Occipital lobe (tissue), 2 donors: Measurements from ENCODE around the gene SNRPB2. TPM values are rescaled to one million over a fixed set of nuclear protein-coding genes. Genes with fewer than 3 reads are reported as not detected.
A peak's percentile ranks its signal among the peaks of the same experiment; 100 is the strongest.

Source experiments
- DNase-seq: peaks from one replicate; lab custom pipeline; 2025; lab: John Stamatoyannopoulos, UW
- total RNA-seq: library from RNA; depleted of rRNA; stranded (reverse); fragments of >200 nt; gene quantifications from one replicate; pipeline ENCODE4 v1.2.3, GENCODE V29; 2014

The SNRPB2 gene
- total RNA-seq, result 71.3 TPM

DNA sequence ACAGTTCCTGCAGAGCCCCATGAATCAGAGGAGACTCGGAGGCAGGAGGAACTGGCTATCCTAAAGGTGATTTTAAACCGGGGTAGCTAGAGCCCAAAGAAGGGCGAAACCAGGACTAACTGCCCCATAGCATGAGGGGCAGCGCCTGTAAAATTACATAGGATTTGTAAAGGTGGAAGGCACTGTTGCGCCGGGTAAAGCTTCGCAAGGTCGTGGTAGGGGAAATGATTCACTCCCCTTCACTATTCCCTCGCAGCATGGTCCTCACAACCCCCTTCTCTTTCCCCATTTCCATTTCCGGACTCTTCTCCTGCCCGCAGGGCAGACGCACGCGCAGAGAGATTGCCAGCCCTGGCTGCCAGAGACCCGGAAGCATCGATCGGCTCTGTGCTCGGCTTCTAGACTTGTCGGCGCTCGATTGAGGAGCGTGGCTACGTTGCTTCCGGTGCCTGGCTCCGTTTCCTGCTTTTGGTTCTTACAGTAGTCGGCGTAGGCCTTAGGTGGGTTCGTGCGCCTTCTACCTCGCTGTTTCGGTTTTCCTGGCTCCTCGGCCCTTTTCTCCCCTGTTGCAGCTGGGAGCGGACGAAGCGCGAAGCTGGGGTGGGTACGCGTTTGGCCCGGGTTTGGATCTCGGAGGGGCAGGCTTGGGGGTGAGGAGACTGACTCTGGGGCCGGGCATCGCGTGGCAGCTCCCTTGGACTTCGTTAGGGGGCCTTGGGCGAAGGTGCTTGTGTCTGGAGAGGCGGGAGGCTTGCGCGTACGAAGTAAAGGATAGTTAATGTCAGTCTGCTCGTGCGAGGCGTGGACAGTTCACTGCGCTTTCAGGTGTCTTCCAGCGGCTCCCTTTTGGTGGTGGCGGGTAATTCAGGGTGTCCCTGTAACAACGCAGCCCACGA, at the start of gene SNRPB2:
SNRPB2 (plus strand) TSS at position 462 of the 896 bp plus-strand sequence. CDS start 1,677 bp downstream, outside the sequence.
- peak; percentile 92 for DNase-seq

DNA sequence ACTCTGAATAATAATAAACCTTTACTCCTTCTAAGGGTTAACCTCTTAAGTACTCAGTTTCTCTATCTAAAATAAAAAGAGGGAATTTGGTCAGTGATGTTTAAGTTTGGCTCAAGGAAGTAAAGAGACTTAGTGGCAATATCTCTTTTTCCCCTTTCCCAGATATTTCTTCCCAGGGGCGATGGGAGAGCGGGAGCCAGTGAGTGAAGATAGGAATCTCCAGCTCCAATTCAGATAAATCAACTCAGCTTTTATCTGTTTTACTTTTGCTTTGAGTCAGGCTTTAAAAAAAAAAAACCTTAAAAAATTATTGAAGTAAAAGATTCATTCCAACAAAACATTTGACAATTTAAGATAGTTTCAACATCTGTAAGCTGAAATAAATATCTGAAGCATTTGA, 45.4 kb upstream of the SNRPB2 start:
- no peak for DNase-seq

- no peak for DNase-seq
These were observed 39.9 kb upstream of the SNRPB2 start for GRCh38 chr20:16689906-16690305.

GRCh38 chr20:16691381-16691780, 38.4 kb upstream of the SNRPB2 start:
- DNase-seq, result no peak

GRCh38 chr20:16692009-16692408, 37.8 kb upstream of the SNRPB2 start:
- DNase-seq, result no peak

DNA sequence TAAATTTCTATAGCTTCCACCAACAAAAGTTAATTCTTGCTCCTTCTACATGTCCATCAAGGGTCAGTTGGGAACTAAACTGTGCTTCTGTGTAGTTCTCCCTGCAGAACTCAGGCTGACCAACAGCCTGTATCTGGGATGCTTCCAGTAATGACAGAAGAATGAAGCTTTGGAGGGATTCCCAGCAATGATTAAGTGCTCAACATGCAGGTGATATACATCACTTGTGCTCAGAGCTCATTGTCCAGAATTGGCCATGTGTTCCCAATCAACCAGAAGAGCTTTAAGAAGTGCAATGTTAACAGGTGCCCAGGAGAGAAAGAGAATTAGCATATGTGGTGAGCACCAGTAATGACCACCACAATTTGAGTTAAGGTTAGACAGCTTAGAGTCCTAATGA, 37.4 kb upstream of the SNRPB2 start:
- DNase-seq, result no peak

GRCh38 chr20:16693278-16693677, 36.5 kb upstream of the SNRPB2 start:
- no peak for DNase-seq

- DNase-seq, result no peak
These were observed 35.7 kb upstream of the SNRPB2 start for GRCh38 chr20:16694161-16694560.

- DNase-seq, result no peak
These were observed 34.2 kb upstream of the SNRPB2 start for GRCh38 chr20:16695628-16696027.

DNA sequence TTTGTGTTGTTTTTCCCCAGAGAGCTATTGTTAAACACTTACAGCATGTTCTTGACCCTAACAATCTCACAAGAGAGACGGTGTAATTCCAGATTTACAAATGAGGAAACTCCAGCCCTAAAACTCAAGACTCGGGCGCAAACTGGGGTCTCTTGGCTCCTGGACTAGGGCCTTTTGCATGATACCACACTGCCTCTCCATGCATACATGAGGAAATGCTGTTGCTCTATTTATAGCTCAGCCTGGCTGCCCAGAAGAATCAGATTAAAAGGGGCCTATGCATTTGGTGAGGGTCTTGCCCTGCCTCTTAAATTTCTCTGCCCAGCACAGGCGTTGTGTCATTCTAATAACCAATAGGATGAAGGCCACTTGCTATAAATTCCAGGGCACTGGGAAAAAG, 30.5 kb upstream of the SNRPB2 start:
- DNase-seq, result no peak

DNA sequence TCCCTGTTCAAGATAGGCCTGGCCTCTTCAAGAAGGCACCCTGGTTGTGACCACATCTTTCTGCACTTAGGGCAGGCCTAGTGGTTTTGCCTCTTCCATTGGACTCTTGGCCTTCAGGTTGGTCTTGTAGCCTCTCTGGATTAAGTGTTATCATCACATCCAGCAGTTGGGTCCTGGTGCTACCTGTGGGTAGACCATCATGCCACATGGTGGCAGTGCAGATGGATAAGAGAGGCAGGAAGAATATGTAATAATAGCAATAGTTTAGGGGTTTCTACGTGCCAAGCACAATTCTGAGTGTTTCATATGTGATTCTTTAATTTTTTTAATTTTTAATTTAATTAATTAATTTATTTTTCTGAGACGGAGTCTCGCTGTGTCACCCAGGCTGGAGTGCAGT, 28.5 kb upstream of the SNRPB2 start:
- no peak for DNase-seq

- no peak for DNase-seq
These were observed 26.3 kb upstream of the SNRPB2 start for GRCh38 chr20:16703570-16703969.

DNA sequence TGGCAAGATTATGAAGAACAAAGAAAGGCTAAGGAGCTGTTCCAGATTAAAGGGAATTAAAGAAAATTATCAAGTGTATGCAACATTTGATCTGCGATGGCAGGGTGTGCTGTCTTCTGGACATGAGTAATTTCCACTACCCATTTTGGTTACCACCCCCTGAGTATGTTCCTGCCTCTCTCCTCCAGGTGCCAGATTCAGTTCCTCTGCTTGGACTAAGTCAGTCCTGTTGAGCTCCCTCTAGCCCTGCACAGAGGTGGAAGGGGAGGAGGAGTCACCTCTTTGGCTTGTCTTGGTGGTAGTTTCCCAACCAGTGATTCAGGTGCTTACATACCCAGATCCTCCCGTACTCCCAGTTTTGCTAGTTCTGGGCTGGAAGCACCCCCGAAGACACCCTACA, 22.2 kb upstream of the SNRPB2 start:
- no peak for DNase-seq

- no peak for DNase-seq
These were observed 21.2 kb upstream of the SNRPB2 start for GRCh38 chr20:16708602-16709001.

DNA sequence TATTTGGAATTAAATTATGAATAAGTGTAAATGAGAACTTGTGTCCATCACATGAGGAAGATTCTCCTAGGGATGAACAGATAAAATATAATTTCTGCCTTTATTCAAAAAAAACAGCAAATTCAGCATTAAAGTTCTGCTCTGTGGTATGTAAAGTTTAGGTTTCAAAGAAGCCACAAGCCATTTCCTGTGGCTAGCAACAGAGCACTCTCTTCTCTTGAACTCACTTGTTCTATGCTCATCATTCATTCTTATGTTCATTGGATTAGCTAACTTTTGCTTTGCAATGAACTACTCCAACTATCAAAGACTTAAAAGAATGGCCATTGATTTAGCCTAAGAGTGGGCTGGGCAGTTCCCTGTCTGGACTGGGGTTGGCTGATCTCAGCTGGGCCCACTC, 20.8 kb upstream of the SNRPB2 start:
- DNase-seq, result no peak

GRCh38 chr20:16710781-16711180, 19.0 kb upstream of the SNRPB2 start:
- DNase-seq, result no peak

DNA sequence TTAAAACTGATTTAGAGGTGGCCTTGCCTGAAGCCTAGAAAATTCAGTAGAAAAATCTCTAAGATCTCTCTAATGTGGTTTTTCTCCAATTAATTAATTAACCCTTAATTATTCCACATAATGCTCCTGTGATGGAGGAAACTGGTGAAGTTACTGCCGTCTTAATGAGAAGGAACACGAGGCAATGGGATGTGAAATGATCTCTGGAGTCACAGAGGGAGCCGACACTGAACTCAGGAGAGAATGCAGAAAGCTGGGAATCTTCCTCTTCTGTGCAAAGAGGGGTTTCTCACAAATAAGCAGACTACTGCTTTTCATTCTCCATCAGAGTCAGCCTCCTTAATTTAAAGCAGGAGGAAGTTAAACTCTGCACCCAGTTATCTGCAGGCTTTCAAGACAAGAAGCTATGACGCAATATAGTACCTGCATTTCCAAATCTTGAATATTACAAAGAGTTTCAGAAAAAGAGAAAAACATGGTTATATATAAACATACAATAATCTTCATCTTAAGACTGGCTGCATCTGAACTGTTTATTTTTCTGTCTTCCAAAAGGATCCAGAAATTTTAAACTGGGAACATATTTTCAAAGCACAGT, 18.1 kb upstream of the SNRPB2 start:
- DNase-seq, result no peak

DNA sequence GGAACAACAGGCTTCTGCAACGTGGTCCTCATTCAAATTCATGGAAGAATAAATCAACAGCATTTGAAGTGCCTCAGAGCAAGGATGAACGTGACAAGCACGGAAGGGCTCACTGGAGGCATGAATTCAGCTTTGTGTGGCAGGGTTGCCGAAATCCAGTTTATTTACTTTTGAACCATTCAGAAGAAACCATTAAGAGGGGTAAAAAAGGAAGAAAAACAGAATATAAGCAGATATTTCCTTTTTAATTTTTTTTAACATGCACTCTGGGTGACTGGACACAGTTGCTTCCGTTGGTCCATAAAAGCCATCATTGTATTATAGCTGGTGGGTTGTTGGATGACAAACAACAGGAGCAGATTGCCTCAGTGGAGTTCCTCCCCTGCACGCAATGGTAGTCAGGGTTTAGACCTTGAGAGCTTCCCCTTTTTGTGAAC, 17.3 kb upstream of the SNRPB2 start:
- no peak for DNase-seq

- DNase-seq, result no peak
These were observed 16.8 kb upstream of the SNRPB2 start for GRCh38 chr20:16713066-16713465.

GRCh38 chr20:16714242-16714641, 15.6 kb upstream of the SNRPB2 start:
- no peak for DNase-seq

- peak; percentile 32 for DNase-seq
These were observed 15.1 kb upstream of the SNRPB2 start for GRCh38 chr20:16714751-16715150.

GRCh38 chr20:16719421-16719820, 10.4 kb upstream of the SNRPB2 start:
- no peak for DNase-seq

GRCh38 chr20:16729080-16729479, 746 bp upstream of the SNRPB2 start:
- DNase-seq, result no peak
